Astrocyte (in vitro differentiated cells and primary cell): ENCODE data around the gene DNAH6. TPM values are rescaled to one million over a fixed set of nuclear protein-coding genes. Genes with fewer than 3 reads are reported as not detected.

Experiments
- DNase-seq: peaks from one replicate; pipeline ENCODE4 v3.0.0-alpha.2; 2010; ENCODE audit warnings: low read depth
- FAIRE-seq: peaks from 2 replicates; lab custom pipeline; 2011; peaks lifted over from hg19 to GRCh38; lab: Jason Lieb, UNC
- H2AFZ ChIP-seq: 2 replicates; pipeline ENCODE4 v1.6.0; 2012; ENCODE audit warnings: low read depth, low read length, inconsistent platforms
- H3K27ac ChIP-seq: 2 replicates; pipeline ENCODE4 v1.5.1; 2011; ENCODE audit warnings: low read depth, low read length, inconsistent platforms
- H3K27me3 ChIP-seq: 2 replicates; pipeline ENCODE4 v1.6.0; 2011; ENCODE audit warnings: low read length, inconsistent platforms; ENCODE audit not compliant: insufficient read depth
- H3K36me3 ChIP-seq: 2 replicates; pipeline ENCODE4 v1.5.1; 2011; ENCODE audit warnings: low read length, inconsistent platforms; ENCODE audit not compliant: insufficient read depth
- H3K4me1 ChIP-seq: 2 replicates; pipeline ENCODE4 v1.5.1; 2011; ENCODE audit warnings: low read length, inconsistent platforms; ENCODE audit not compliant: insufficient read depth
- H3K4me2 ChIP-seq: 2 replicates; pipeline ENCODE4 v1.6.0; 2012; ENCODE audit warnings: low read length, inconsistent platforms
- H3K4me3 ChIP-seq: 2 replicates; pipeline ENCODE4 v1.5.1; 2011; ENCODE audit warnings: low read depth, mild to moderate bottlenecking, low read length, inconsistent platforms; ENCODE audit not compliant: insufficient read depth
- H3K79me2 ChIP-seq: 2 replicates; pipeline ENCODE4 v1.6.0; 2012; ENCODE audit warnings: mild to moderate bottlenecking, low read length, inconsistent platforms; ENCODE audit not compliant: insufficient read depth
- H3K9ac ChIP-seq: 2 replicates; pipeline ENCODE4 v1.6.0; 2012; ENCODE audit warnings: mild to moderate bottlenecking, low read length, inconsistent platforms
- H3K9me3 ChIP-seq: 2 replicates; pipeline ENCODE4 v1.5.1; 2012; ENCODE audit warnings: low read depth, mild to moderate bottlenecking, low read length, inconsistent platforms; ENCODE audit not compliant: insufficient read depth
- H4K20me1 ChIP-seq: 2 replicates; pipeline ENCODE4 v1.6.0; 2012; ENCODE audit warnings: low read length, inconsistent platforms; ENCODE audit not compliant: insufficient read depth
- H3K27ac Mint-ChIP-seq: one replicate; pipeline ENCODE4 v1.8.0; 2021; ENCODE audit warnings: mild to moderate bottlenecking, mixed read lengths; ENCODE audit not compliant: unreplicated experiment
- H3K27me3 Mint-ChIP-seq: one replicate; pipeline ENCODE4 v1.8.0; 2021; ENCODE audit warnings: low read depth, mixed read lengths; ENCODE audit not compliant: unreplicated experiment
- H3K36me3 Mint-ChIP-seq: one replicate; pipeline ENCODE4 v1.8.0; 2021; ENCODE audit warnings: low read depth, mixed read lengths; ENCODE audit not compliant: unreplicated experiment
- H3K4me1 Mint-ChIP-seq: one replicate; pipeline ENCODE4 v1.8.0; 2021; ENCODE audit warnings: low read depth, mixed read lengths; ENCODE audit not compliant: unreplicated experiment
- H3K4me3 Mint-ChIP-seq: one replicate; pipeline ENCODE4 v1.8.0; 2021; ENCODE audit warnings: mild to moderate bottlenecking, moderate library complexity, mixed read lengths; ENCODE audit not compliant: unreplicated experiment
- H3K9me3 Mint-ChIP-seq: one replicate; pipeline ENCODE4 v1.8.0; 2021; ENCODE audit warnings: mild to moderate bottlenecking, mixed read lengths; ENCODE audit not compliant: unreplicated experiment
- EZH2 ChIP-seq: IDR thresholded peaks from 2 replicates; pipeline ENCODE4 v1.6.1; 2012; ENCODE audit warnings: mild to moderate bottlenecking, low read length, inconsistent platforms; ENCODE audit not compliant: insufficient read depth
- total RNA-seq: library from RNA; stranded (reverse); gene quantifications from 2 replicates; pipeline ENCODE4 v1.2.1, GENCODE V29; 2021
- TF ChIP-seq, protein P1 (sequence below): IDR thresholded peaks from 2 replicates; pipeline ENCODE4 v1.5.1; 2011; ENCODE audit warnings: low read depth, mild to moderate bottlenecking, inconsistent platforms, low read length, moderate library complexity; ENCODE audit not compliant: insufficient read depth

The DNAH6 gene
- total RNA-seq, 1 donor from 2014 or later: 0.20 TPM

- no peak overlapping the region for H3K4me3 ChIP-seq
- H4K20me1 ChIP-seq: no peaks in the 10 kb centered on the region
- no peak overlapping the region for H3K27ac ChIP-seq
- no peak for DNase-seq
- no peaks in the 10 kb centered on the region for H3K9me3 Mint-ChIP-seq
- H3K4me2 ChIP-seq: no peak overlapping the region
- H3K27ac Mint-ChIP-seq: no peak overlapping the region
- no peak for FAIRE-seq
- H3K27me3 Mint-ChIP-seq: peaks cover 4% of the 10 kb centered on the region
- H3K36me3 Mint-ChIP-seq: no peaks in the 10 kb centered on the region
- H3K27me3 ChIP-seq: no peaks in the 10 kb centered on the region
- H3K36me3 ChIP-seq: no peaks in the 10 kb centered on the region
- no peaks in the 10 kb centered on the region for H3K9me3 ChIP-seq
- no peak for TF ChIP-seq EZH2
- TF ChIP-seq, protein P1, sequence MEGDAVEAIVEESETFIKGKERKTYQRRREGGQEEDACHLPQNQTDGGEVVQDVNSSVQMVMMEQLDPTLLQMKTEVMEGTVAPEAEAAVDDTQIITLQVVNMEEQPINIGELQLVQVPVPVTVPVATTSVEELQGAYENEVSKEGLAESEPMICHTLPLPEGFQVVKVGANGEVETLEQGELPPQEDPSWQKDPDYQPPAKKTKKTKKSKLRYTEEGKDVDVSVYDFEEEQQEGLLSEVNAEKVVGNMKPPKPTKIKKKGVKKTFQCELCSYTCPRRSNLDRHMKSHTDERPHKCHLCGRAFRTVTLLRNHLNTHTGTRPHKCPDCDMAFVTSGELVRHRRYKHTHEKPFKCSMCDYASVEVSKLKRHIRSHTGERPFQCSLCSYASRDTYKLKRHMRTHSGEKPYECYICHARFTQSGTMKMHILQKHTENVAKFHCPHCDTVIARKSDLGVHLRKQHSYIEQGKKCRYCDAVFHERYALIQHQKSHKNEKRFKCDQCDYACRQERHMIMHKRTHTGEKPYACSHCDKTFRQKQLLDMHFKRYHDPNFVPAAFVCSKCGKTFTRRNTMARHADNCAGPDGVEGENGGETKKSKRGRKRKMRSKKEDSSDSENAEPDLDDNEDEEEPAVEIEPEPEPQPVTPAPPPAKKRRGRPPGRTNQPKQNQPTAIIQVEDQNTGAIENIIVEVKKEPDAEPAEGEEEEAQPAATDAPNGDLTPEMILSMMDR: no peak
- H2AFZ ChIP-seq: no peak overlapping the region
- H3K4me1 Mint-ChIP-seq: no peaks in the 10 kb centered on the region
- no peaks in the 10 kb centered on the region for H3K79me2 ChIP-seq
- no peak overlapping the region for H3K4me3 Mint-ChIP-seq
- H3K4me1 ChIP-seq: no peaks in the 10 kb centered on the region
- H3K9ac ChIP-seq: no peak overlapping the region
These were observed 170.6 kb downstream of the DNAH6 start for GRCh38 chr2:84686783-84687476.

- no peak for FAIRE-seq
- Mint-ChIP-seq H3K4me3 (no peak overlapping the region), H3K36me3 (no peaks in the 10 kb centered on the region), H3K4me1 (no peaks in the 10 kb centered on the region), H3K27me3 (peaks cover 2% of the 10 kb centered on the region), H3K27ac (no peak overlapping the region), H3K9me3 (no peaks in the 10 kb centered on the region)
- Histone ChIP-seq H3K9ac (no peak overlapping the region), H3K79me2 (no peaks in the 10 kb centered on the region), H3K36me3 (no peaks in the 10 kb centered on the region), H3K9me3 (no peaks in the 10 kb centered on the region), H3K4me3 (no peak overlapping the region), H3K27me3 (no peaks in the 10 kb centered on the region), H3K27ac (no peak overlapping the region), H4K20me1 (no peaks in the 10 kb centered on the region), H2AFZ (no peak overlapping the region), H3K4me2 (no peak overlapping the region), H3K4me1 (no peaks in the 10 kb centered on the region)
- TF ChIP-seq EZH2: no peak
- TF ChIP-seq, protein P1: no peak
- no peak for DNase-seq
These were observed 171.3 kb downstream of the DNAH6 start for GRCh38 chr2:84687498-84688149.

GRCh38 chr2:84690225-84690624 lies 173.9 kb downstream of the DNAH6 start:
- H3K9me3 ChIP-seq: no peaks in the 10 kb centered on the region
- no peak for FAIRE-seq

More at GRCh38 chr2:84690225-84690624, 173.9 kb downstream of the DNAH6 start:
- no peaks in the 10 kb centered on the region for H3K4me1 Mint-ChIP-seq
- no peak for DNase-seq
- no peaks in the 10 kb centered on the region for H3K79me2 ChIP-seq
- H3K27ac Mint-ChIP-seq: no peak overlapping the region
- H3K27ac ChIP-seq: no peak overlapping the region
- H3K4me3 Mint-ChIP-seq: no peak overlapping the region
- H3K9me3 Mint-ChIP-seq: no peaks in the 10 kb centered on the region
- no peaks in the 10 kb centered on the region for H3K36me3 ChIP-seq
- H3K9ac ChIP-seq: no peak overlapping the region
- H3K4me3 ChIP-seq: no peak overlapping the region
- no peak for TF ChIP-seq EZH2
- TF ChIP-seq, protein P1: no peak
- no peak overlapping the region for H2AFZ ChIP-seq
- no peaks in the 10 kb centered on the region for H4K20me1 ChIP-seq
- no peak overlapping the region for H3K4me2 ChIP-seq
- peaks cover 2% of the 10 kb centered on the region for H3K27me3 Mint-ChIP-seq
- no peaks in the 10 kb centered on the region for H3K36me3 Mint-ChIP-seq
- no peaks in the 10 kb centered on the region for H3K27me3 ChIP-seq
- no peaks in the 10 kb centered on the region for H3K4me1 ChIP-seq
